Mesenchymal stem cell (in vitro differentiated cells and primary cell): Measurements from ENCODE around the gene ASIC1.

ENCODE experiments used
- DNase-seq: peaks from one replicate; pipeline ENCODE4 v3.0.0-alpha.2; 2013
- H2AFZ ChIP-seq: one replicate; pipeline ENCODE4 v1.6.1; 2013; ENCODE audit warnings: low read depth, mild to moderate bottlenecking, control low read depth, inconsistent platforms, low read length, moderate library complexity
- H2AK5ac ChIP-seq: 2 replicates; pipeline ENCODE4 v1.6.1; 2013; ENCODE audit warnings: low read length, moderate library complexity, mild to moderate bottlenecking, inconsistent platforms; ENCODE audit not compliant: severe bottlenecking
- H2BK120ac ChIP-seq: one replicate; pipeline ENCODE4 v1.6.1; 2013; ENCODE audit warnings: low read depth, mild to moderate bottlenecking, inconsistent platforms, low read length, moderate library complexity
- H2BK12ac ChIP-seq, 2 experiments: one replicate each; pipeline ENCODE4 v1.6.1; 2013; ENCODE audit warnings: inconsistent platforms in 2 of 2, low read length in 2 of 2, mild to moderate bottlenecking in 2 of 2, moderate library complexity in 2 of 2, control low read depth in 1 of 2
- H2BK15ac ChIP-seq: one replicate; pipeline ENCODE4 v1.6.1; 2013; ENCODE audit warnings: mild to moderate bottlenecking, low read depth, inconsistent platforms; ENCODE audit not compliant: poor library complexity, severe bottlenecking
- H2BK5ac ChIP-seq: 2 replicates; pipeline ENCODE4 v1.6.1; 2013; ENCODE audit warnings: low read depth, mild to moderate bottlenecking, low read length, control low read depth, inconsistent platforms; ENCODE audit not compliant: poor library complexity, severe bottlenecking
- H3K14ac ChIP-seq, 2 experiments: one replicate each; pipeline ENCODE4 v1.6.1; 2013; ENCODE audit warnings: inconsistent platforms in 2 of 2, low read length in 2 of 2, control low read depth in 1 of 2, mild to moderate bottlenecking in 1 of 2, moderate library complexity in 1 of 2
- H3K18ac ChIP-seq, 2 experiments: one replicate each; pipeline ENCODE4 v1.6.1; 2013; ENCODE audit warnings: inconsistent platforms in 2 of 2, low read length in 2 of 2, control low read depth in 1 of 2, low read depth in 1 of 2, mild to moderate bottlenecking in 1 of 2
- H3K23ac ChIP-seq, 2 experiments: one replicate each; pipeline ENCODE4 v1.6.1; 2013; ENCODE audit warnings: inconsistent platforms in 2 of 2, low read length in 2 of 2, mild to moderate bottlenecking in 2 of 2, moderate library complexity in 2 of 2, control low read depth in 1 of 2
- H3K27ac ChIP-seq: 2 replicates; pipeline ENCODE4 v1.5.1; 2013; ENCODE audit warnings: mild to moderate bottlenecking, moderate library complexity, low read length, control low read depth, inconsistent platforms; ENCODE audit not compliant: poor library complexity, severe bottlenecking
- H3K27me3 ChIP-seq, 2 experiments: 2 replicates each; pipeline versions ENCODE4 v1.6.1 to v1.7.0; 2013; ENCODE audit warnings: low read length in 2 of 2, mild to moderate bottlenecking in 2 of 2, moderate library complexity in 2 of 2, control low read depth in 1 of 2, inconsistent platforms in 1 of 2; ENCODE audit not compliant: control insufficient read depth in 1 of 2, insufficient read depth in 1 of 2
- H3K36me3 ChIP-seq, 2 experiments: 2 replicates each; pipeline versions ENCODE4 v1.6.1 to v1.7.0; 2013; ENCODE audit warnings: low read length in 2 of 2, control low read depth in 1 of 2, inconsistent platforms in 1 of 2, low read depth in 1 of 2, mild to moderate bottlenecking in 1 of 2; ENCODE audit not compliant: insufficient read depth in 2 of 2, control insufficient read depth in 1 of 2
- H3K4ac ChIP-seq, 2 experiments: one replicate each; pipeline ENCODE4 v1.6.1; 2013; ENCODE audit warnings: inconsistent platforms in 2 of 2, low read length in 2 of 2, mild to moderate bottlenecking in 2 of 2, moderate library complexity in 2 of 2, control low read depth in 1 of 2, low read depth in 1 of 2
- H3K4me1 ChIP-seq: 2 replicates; pipeline ENCODE4 v1.6.1; 2013; ENCODE audit warnings: low read depth, low read length, control low read depth; ENCODE audit not compliant: control insufficient read depth, insufficient read depth
- H3K4me2 ChIP-seq: 2 replicates; pipeline ENCODE4 v1.6.1; 2013; ENCODE audit warnings: low read length, mild to moderate bottlenecking, inconsistent platforms; ENCODE audit not compliant: poor library complexity, severe bottlenecking
- H3K4me3 ChIP-seq, 2 experiments: 2 replicates each; pipeline versions ENCODE4 v1.5.1 to v1.7.0; 2013; ENCODE audit warnings: low read length in 2 of 2, mild to moderate bottlenecking in 2 of 2, control low read depth in 1 of 2, low read depth in 1 of 2; ENCODE audit not compliant: insufficient read depth in 1 of 2
- H3K79me1 ChIP-seq: replicated peaks from 2 replicates; pipeline ENCODE4 v1.6.1; 2013; ENCODE audit warnings: mild to moderate bottlenecking, control low read depth, low read length, inconsistent platforms; ENCODE audit not compliant: poor library complexity, severe bottlenecking
- H3K9ac ChIP-seq: 2 replicates; pipeline ENCODE4 v1.7.0; 2013; ENCODE audit warnings: mild to moderate bottlenecking, low read length, moderate library complexity
- H3K9me3 ChIP-seq: 2 replicates; pipeline ENCODE4 v1.7.0; 2013; ENCODE audit warnings: mild to moderate bottlenecking, low read length; ENCODE audit not compliant: control insufficient read depth
- H4K8ac ChIP-seq: one replicate; pipeline ENCODE4 v1.6.1; 2013; ENCODE audit warnings: inconsistent platforms, mild to moderate bottlenecking, low read length, moderate library complexity
- H4K91ac ChIP-seq: one replicate; pipeline ENCODE4 v1.6.1; 2013; ENCODE audit warnings: mild to moderate bottlenecking, low read length, inconsistent platforms
- WGBS: methylation state at CpG from one replicate; pipeline ENCODE4 v1.1.7; 2013; ENCODE audit warnings: mixed read lengths; 5-methylcytosine and 5-hydroxymethylcytosine counted together

ASIC1 gene

GRCh38 chr12:50111395-50111692 is 53.9 kb downstream of the ASIC1 start:
- Histone ChIP-seq H3K4me2 (peak overlapping the region; percentile 87), H4K8ac (peak overlapping the region; percentile 100), H3K9me3 (no peaks in the 10 kb centered on the region), H2BK120ac (peak overlapping the region; percentile 49), H2AFZ (peak overlapping the region; percentile 88), H2BK5ac (no peak overlapping the region), H4K91ac (peak overlapping the region; percentile 71), H3K27ac (peak overlapping the region; percentile 69), H3K4me1 (peaks cover 34% of the 10 kb centered on the region), H3K79me1 (no peaks in the 10 kb centered on the region), H3K9ac (peak overlapping the region; percentile 68), H3K36me3 (peaks cover 6 to 11% of the 10 kb centered on the region in 2 experiments), H3K18ac (peak overlapping the region; percentile 82 to 90), H2AK5ac (no peak overlapping the region), H2BK15ac (no peak overlapping the region), H3K4me3 (peak overlapping the region; percentile 15 to 46), H3K27me3 (no peaks in the 10 kb centered on the region), H2BK12ac (peak overlapping the region in 1 of 2 experiments; percentile 67), H3K4ac (peak overlapping the region in 1 of 2 experiments; percentile 59), H3K14ac (no peak overlapping the region), H3K23ac (no peak overlapping the region)
- DNase-seq: no peak
- 12% methylated on average over 19 of the region's 19 CpGs for WGBS

DNA sequence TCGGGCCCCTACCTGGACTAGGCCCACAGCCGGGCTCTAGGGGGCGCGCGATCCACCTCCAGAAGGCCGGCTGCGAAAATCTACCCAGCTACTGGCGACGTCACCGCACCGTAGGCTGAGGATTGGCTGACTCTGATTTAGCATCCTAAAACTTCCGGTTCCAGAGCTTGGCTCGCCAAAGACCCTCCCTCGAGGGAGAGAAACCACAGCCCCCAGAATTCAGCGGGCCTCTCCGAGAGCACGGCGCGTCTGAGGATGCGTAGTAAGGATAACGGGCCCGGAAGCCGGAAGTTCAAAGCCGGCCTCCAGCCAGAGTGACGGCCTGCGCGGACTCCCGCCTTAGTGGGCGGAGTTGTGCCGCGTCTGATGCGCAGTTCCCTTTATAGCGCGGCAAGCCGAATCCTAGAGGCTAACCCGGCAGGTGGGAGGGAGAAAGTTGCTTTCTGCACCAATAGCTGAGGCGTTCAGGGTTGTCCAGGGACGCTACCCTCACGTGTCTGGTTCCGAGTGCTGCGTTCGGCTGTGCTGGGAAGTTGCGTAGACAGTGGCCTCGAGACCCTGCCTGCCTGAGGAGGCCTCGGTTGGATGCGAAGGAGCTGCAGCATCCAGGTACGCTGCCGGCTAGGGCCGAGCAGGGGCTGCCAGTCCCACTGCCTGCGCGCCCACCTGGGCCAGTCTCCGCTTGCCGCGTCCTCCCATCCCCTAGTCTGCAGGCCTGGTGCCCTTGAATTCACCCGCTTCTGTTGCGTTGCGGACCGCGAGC is 54.5 kb downstream of the ASIC1 start, which contains the start of gene COX14:
TSS of gene COX14 (plus strand) at position 544 of the 763 bp plus-strand sequence. CDS start 7,808 bp downstream, outside the sequence.
- Histone ChIP-seq H3K79me1 (no peaks in the 10 kb centered on the region), H3K18ac (peak within 1 kb of the TSS; percentile 91 to 93), H3K9ac (peak within 1 kb of the TSS; percentile 100), H3K14ac (peak within 1 kb of the TSS in 1 of 2 experiments; percentile 95), H3K4me2 (peak within 1 kb of the TSS; percentile 87), H2BK120ac (peak within 1 kb of the TSS; percentile 49), H3K9me3 (no peaks in the 10 kb centered on the region), H4K91ac (peak within 1 kb of the TSS; percentile 87), H3K27me3 (no peaks in the 10 kb centered on the region), H4K8ac (peak within 1 kb of the TSS; percentile 100), H2AK5ac (peak within 1 kb of the TSS; percentile 80), H3K27ac (peak within 1 kb of the TSS; percentile 85), H3K4me1 (peaks cover 34% of the 10 kb centered on the region), H3K4ac (peak within 1 kb of the TSS; percentile 64 to 89), H2BK5ac (no peak within 1 kb of the TSS), H3K23ac (peak within 1 kb of the TSS in 1 of 2 experiments; percentile 63), H3K36me3 (peaks cover 6 to 17% of the 10 kb centered on the region in 2 experiments), H3K4me3 (peak within 1 kb of the TSS; percentile 83 to 100), H2BK12ac (peak within 1 kb of the TSS; percentile 40 to 67), H2AFZ (peak within 1 kb of the TSS; percentile 92), H2BK15ac (no peak within 1 kb of the TSS)
- under 1% methylated on average over 59 of the region's 59 CpGs for WGBS
- DNase-seq: peak; percentile 100

DNA sequence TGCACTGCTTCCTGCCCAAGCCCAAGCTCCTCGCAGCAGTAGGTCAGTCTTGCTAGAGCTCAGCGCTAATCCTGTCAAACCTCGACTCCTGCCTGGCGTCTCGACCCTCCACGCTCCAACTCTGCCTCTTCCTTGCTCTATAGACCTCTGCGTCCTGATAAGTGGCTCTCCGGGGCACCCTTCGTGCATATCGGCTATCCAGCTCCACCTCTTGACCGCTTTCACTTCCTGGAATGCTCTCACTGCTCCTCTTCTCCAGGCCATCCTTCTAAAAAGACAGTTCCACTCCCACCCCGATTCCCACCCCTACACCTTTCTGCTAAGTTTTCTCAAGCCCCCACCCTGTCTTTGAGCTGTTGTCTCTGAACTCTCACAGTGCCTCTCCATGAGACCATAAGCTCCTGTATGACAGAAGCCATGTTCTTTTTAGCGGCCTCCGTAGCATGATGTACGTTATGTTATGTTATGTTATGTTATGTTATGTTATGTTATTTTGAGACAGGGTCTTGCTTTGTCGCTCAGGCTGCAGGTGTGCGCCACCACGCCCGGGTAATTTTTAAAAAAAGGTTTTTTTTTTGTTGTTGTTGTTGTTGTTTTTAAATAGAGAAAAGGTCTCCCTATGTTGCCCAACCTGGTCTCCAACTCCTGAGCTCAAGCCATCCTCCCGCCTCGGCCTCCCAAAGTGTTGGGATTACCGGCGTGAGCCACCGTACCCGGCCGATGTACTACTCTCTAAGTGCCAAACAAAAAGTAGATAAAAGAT is 55.2 kb downstream of the ASIC1 start:
- WGBS: 28% methylated on average over 21 of the region's 26 CpGs
- Histone ChIP-seq H3K27me3 (no peaks in the 10 kb centered on the region), H3K4me2 (peak overlapping the region; percentile 67), H2BK15ac (no peak overlapping the region), H2BK5ac (no peak overlapping the region), H2BK120ac (no peak overlapping the region), H3K9me3 (no peaks in the 10 kb centered on the region), H3K9ac (peak overlapping the region; percentile 100), H2BK12ac (peak overlapping the region in 1 of 2 experiments; percentile 65), H2AK5ac (no peak overlapping the region), H4K91ac (peak overlapping the region; percentile 87), H3K14ac (peak overlapping the region in 1 of 2 experiments; percentile 95), H3K18ac (peak overlapping the region; percentile 91 to 93), H3K79me1 (peaks cover 3% of the 10 kb centered on the region), H2AFZ (peak overlapping the region; percentile 92), H3K4me1 (peaks cover 32% of the 10 kb centered on the region), H3K36me3 (peaks cover 14 to 20% of the 10 kb centered on the region in 2 experiments), H3K4ac (peak overlapping the region; percentile 55 to 64), H3K4me3 (peak overlapping the region; percentile 83 to 100), H4K8ac (peak overlapping the region; percentile 83), H3K27ac (peak overlapping the region; percentile 85), H3K23ac (no peak overlapping the region)
- peak; percentile 75 for DNase-seq
